NCI-H2107 (cell line): ENCODE data around the gene MLYCD.

Source experiments
- DNase-seq: peaks from one replicate; lab custom pipeline; 2025; lab: John Stamatoyannopoulos, UW

Gene MLYCD

DNA sequence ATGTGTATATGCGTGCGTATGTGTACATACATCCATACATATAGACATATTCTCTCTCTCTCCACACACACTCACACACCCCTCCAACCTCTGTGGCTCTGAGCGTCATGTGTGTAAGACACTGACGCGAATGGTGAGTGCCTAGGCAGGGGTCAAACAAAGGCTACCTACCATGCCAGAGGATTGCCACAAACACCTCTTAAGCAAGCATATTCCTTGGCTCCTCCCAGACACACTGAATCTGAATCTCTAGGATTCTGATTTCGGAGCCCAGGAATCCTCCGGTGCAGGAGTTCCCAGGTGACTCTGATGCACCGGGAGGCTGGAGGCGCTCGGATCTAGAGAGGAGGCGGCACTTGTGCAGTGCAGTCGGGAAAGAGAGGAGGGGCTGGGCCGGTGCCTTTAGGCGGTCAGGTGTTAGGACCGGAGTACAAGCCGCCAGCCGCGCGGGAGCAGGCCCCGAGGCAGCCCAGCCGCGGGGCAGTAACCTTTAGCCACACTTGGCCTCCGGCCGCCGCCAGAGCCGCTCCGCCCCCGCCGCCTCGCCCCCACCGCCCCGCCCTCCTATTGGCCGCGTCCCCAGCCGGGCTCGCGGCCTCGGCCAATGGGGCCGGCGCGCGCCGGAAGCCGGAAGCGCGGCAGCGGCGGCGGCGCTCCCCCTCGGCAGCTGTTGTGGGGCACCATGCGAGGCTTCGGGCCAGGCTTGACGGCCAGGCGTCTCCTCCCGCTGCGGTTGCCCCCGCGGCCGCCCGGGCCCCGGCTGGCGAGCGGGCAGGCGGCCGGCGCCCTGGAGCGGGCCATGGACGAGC lies at the start of gene MLYCD:
MLYCD (plus strand) TSS at position 653 of the 809 bp plus-strand sequence; CDS start at position 683, 30 bp downstream.
- DNase-seq, result peak; percentile 74

DNA sequence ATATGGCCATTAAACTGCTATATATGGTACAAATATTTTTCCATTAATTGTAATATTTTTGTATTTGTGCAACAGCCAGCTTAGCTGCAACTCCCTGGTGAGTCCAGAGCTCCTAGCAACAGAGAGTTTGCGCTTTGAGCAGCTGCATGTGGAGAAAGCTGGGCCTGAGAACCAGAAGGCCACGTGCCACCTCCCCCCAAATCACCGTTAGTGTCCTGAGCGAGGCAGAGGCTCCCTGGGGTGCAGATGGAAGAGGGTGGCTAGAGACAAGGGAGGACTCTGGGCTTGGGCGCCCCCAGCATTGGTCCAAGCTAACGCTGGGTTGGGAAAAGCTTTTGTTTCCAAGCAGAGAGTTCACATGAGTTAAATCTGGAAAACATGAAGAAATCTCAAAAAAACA lies 49.5 kb upstream of the MLYCD start:
- no peak for DNase-seq

DNA sequence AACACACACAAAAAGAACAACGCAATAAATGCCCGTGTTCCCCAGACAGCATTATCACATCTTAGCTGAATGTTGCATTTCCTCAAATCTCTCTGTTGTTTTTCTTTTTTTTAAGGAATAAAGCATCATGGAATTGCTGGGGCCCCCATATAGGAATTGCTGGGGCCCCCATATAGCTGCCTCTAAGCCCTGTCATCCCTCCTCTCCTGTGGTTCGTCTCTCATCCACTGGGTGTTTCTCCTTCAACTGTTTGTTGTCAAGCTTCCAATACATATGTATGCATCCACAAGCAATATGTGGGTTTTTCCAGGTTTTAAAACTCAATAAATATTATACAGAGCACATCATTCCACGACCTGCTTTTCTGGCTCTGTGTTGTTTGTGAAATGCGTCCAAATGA lies 48.0 kb upstream of the MLYCD start:
- no peak for DNase-seq

DNA sequence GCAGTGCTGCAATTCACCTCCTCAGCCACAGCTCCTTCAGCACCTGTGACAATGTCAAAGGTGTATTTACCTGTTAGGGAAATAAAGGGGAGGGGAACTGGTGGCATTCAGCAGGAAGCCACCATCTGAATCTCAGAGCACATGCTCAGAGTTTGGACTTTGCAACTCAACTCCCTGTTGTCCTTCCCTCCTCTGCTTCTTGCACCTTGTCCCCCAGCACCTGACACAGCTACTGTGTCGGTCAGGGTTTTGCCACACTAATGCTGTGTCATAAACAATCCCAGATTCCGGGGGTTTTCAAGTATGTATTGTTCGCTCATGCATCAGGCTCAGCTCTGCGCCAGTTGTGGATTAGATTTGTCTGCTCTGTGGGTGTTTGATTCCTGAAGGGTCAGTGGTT lies 47.4 kb upstream of the MLYCD start:
- no peak for DNase-seq

DNA sequence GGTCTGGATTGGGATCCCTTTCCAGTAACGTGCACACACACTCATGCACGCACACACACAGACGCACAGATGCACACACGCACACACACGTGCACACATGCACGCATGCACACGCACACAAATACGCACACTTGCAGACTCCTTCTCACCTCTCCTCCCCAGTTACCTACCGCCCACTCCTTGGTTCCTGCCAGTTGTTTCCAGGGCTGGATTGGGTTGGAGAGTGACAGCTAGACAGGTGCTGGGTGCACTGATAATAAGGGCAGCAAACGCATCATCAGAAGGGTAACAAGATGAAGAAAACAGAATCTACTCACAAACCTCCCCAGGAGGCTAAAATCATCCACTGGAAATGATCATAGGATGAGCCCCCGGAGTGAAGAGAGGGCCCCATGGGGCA lies 46.1 kb upstream of the MLYCD start:
- no peak for DNase-seq

DNA sequence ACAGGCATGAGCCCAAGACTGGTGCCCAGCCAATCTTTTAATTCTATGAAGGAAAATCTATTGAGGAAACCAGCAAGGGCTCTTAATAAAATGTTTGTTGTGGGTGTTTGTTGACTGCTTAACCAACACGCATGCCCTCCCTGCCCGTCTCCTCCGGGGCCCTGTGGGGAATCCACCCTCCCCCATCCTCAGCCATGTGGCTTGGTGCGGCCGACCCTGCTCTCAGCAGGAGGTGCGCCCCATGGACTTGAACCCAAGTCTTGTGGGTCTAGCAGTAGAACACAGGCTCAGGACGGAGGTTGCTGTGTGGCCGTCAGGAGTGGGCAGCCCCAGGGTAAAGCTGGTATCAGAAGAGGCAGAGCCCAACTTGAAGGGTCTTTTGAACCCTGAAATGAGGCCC lies 45.1 kb upstream of the MLYCD start:
- no peak for DNase-seq

DNA sequence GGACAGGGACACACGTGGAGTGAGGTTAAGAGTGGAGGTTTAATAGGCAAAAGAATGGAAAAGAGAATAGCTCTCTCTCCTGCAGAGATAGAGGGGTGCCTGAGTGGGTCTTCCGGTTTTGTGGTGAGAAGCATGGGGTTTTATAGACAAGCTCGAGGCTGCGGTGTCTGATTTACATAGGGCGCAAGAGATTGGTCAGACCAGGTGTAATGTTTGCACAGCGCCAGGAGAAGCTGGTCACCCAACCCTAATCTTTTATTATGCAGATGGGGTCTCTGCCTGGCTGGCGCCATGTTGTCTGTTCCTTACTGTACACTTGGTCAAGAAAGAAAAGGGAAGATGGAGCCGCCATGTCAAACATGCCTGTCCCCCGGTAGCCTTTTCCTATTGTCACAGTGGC lies 44.5 kb upstream of the MLYCD start:
- DNase-seq, result no peak

DNA sequence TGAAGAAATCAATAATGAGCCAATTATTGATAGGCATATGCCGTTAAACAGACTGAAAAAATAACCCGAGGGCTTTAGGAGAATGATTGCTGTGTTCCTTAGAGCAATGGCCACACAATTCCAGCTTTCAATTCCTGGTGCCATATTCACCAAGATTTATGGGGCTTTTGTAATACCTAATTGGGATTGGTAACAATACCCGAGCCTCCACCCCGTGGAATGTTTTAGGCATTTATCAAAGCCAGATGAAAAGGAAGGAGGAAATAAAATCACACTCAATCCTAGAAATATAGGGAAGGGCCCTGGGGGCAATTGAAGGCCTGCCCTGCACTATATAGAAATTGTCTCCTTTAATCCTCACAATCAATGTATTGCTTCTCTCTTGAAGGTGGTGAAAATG lies 42.1 kb upstream of the MLYCD start:
- no peak for DNase-seq

DNA sequence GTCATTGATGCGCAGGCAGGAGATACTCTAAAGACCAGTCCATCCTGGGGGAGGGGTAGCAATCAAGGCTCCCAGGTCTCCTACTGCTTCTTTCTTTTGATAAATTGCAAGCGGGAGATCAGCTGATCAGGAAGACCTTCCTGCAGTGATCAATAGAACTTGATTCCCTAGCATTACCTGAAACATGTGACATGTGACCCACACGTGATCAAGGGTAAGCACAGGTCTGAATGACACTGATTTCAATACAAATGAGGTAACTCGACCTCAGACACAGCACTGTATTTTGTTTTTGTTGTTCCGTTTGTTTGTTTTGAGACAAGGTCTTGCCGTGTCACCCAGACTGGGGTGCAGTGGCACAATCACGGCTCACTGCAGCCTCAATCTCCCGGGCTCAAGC lies 39.6 kb upstream of the MLYCD start:
- no peak for DNase-seq

DNA sequence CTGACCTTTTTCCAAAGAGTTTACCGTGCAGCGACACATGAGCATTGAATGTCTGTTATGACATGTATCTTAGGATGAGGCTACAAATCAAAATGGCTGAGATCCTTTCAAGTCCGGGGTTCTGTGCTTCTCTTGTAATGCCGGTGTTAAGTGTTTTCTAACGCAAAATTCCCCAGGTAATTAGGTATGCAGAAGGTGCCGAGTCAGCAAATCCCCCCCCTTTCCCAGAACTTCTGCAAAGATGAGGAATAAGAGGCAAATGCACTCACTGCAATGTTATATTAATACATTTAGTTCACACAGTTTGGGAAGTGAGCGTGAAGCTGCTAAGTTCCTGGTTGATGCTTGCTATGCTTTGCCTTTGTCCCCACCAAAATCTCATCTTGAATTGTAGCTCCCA lies 36.3 kb upstream of the MLYCD start:
- no peak for DNase-seq

DNA sequence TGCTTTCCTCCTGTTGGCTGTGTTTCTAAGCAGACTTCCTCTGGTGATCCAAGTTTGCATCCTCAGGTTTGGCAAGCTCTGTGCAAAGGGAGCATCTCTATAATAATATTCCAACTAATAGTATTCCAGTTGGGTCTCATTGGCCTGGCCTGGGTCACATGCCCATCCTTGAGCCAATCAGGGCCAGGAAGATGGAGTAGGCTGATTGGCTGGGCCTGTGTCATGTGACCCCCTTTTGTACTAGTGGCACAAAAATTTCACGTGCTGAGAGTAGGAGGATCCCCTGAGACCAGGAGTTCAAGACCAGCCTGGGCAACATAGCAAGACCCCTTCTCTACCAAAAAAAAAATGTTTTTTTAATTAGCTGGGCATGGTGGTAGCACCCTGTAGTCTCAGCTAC lies 35.2 kb upstream of the MLYCD start:
- DNase-seq, result no peak

DNA sequence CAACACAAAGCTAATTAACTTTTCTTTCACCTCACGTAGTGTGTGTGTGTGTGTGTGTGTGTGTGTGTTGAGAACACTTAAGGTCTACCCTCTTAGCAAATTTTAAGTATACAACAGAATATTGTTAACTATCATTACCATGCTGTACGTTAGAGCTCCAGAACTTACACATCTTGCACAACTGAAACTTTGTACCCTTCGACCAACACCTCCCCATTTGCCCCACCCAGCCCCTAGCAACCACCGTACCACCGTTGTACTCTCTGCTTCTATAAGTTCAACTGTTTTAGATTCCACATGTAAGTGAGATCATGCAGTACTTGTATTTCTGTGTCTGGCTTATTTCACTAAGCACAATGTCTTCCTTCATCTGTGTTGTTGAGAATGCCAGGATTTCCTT lies 28.1 kb upstream of the MLYCD start:
- no peak for DNase-seq

DNA sequence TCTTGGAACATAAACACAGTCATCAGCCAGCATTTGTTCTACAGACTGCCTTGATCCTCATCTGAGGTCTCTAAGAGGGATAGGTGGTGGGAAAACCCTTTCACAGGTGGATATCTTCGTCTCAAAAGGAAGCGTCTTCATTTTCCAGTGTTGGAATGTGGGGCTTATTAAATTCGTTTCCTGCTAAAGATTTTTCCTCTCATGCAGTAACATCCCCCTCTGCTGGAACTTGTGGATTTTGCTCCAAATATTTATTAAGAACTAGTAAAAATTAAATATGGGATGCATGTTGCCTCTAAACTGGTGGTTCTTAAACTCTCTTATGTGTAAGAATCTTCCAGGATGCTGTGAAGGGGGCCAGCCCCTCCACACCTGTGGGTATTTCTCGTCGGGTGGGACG lies 20.1 kb upstream of the MLYCD start:
- DNase-seq, result peak; percentile 19

DNA sequence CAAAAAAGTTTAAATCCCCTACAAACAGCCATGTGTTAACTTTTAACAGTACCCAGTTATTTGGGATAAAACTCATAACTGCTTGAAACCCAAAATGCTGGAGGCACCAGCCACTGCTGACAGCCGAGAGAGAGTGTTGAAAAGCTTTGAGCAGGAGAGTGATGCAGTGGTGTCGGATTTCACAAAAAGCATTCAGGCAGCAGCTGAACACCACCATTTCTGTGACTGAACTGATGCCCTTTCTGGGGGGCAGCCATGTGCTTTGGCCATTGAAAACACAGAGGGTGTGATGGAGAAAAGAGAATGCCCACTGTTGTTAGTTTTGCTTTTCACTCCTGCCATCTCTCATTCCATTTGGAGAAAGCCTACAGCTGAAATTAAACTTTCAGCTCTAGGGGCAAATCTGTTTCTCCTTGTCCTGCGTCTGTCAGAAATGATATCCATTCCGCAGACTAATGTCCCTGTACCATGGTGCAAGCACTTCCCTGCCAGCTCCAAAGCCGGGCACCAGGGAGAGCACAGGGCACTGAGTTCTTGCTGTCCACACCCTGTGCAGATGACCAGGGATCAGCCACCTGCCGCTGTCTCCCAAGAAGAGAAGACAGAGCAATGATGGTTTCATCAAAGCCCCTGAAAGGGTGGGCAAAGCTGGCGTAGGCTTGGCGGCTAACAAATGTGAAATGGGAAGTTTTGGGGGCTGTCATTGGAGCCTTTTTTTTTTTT lies 16.6 kb upstream of the MLYCD start:
- DNase-seq, result no peak

DNA sequence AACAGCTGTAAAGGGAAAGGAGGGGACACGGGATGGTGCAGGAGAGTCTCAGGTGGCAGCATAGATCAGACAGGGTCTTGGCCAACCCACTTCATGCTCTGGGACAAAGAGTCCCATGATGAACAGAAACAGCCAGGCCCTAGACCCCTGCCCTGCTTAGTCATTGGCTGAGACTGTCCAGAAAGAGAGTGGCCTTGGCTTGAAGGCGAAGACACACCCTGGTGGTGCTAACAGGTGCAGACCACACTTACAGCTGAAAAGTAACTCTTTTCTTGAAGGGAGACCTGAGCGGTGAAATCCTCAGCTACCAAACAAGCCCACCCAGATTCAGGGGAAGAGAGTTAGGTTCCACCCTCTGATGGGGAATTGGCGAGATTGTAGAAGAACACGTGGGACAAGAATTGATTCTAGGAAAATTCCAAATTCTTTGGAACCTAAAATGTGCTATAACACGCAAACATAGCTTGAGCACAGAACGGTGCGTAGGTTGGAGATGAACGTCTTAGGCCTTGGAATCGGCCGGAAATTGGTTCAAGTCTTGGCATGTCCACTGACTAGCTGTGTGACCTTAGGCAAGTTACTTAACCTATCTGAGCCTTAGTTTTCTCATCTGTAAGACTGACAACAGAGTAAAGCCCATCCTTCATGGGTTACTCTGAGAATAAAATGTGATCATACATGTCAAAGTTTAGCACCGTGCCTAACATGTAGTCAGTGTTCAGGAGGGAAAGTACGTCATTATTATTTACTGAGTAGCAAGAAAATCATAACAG lies 12.5 kb upstream of the MLYCD start:
- DNase-seq, result no peak

DNA sequence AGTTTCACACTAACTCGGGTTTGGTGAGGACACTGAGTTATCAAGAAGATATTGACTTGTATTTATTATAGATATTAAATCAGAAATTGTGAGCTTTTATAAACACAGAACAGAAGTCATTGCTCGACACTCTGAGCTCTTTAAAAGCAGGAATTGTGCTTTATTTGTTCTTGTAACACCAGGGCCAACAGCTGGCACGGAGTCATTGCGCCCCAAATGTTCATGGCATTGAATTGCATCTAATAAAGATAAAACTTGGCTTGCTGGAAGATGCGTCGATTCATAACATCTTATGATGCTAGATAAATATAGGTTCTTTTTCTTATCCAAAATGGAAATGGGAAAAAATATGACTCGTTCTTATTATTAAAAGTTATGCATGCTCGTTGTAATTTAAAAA lies 11.8 kb upstream of the MLYCD start:
- DNase-seq, result no peak

DNA sequence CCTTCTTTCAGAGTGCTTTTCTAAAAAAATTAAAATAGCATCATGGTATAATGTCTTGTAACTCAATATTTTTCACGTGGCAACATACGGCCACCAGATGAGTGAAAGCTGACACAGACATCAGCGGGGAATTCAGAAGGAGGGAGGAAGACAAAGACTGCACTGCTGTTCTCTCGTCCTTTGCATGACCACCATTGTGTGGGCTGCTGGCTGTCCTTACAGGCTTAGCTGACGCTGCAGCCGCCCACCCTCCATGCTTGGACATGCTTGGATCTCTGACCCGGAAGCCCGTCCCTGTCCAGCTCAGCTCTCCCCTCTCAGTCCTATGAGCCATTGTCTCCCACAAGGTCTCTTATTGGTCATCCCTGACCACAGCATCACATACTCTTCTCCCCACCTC lies 11.4 kb upstream of the MLYCD start:
- DNase-seq, result no peak

DNA sequence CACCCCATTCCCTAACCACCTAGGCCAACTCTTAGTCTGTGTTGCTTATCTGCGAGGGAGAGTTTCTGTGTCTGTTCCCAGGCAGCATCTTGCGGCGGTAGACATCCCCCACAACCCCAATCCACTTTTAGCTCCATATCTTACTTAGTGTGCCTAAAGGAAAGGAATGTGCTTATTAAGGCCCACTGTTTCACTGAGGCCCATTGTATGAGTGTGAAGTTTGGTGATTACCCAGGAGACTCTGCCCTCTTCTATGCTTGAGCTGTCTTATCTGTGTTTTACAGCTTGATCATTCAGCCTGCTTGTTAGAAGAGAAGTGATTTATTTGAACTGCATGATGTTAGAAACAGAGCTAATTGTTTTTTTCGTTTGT lies 10.3 kb upstream of the MLYCD start:
- no peak for DNase-seq

DNA sequence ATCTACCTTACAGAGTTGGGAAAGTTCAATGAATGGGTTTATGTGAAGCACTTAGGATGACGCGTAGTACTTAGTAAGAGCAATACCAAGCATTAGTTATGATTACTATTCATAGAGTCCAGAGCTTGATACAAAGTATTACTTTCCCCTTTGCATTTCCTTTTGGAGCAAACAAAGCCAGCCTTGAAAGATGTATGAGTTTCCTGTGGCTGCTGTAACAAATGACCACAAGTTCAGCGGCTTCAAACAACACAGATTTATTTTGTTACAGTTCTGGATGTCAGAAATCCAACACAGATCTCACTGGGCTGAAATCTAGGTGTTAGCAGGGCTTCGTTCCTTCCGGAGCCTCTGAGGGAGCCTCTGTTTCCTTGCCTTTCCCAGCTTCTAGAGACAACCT lies 8.6 kb upstream of the MLYCD start:
- DNase-seq, result no peak

DNA sequence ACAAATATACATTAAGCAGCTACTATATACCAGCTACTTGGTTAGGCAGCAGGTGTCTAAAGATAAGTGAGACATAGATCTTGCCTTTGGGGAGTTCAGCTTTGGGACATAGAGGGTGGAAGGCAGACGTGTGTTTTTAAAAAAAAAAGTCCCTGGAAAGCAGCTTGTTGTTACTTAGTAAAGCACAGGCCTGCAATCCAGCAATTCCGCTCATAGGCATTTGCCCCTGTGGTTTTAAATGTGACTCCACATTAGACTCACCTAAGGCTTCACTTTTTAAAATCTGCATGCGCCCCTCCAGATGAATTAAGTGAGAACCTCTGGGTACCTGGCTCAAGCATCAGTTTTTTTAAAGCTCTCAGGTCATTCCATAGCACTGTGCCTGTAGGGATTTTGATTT lies 7.2 kb upstream of the MLYCD start:
- no peak for DNase-seq

DNA sequence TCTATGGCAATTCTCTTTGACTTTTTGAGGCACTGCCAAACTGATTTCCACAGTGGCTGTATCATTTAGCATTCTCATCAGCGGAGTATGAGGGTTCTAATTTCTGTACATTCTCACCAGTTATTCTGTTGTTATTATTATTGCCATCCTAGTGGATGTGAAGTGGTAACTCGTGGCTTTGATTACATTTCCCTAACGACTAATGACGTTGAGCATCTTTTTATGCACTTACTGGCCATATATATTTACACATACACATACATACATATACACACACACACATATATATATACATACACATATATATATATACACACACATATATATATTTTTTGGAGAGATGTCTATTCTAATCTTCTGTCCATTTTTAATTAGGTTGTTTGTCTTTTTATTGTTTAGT lies 3.7 kb upstream of the MLYCD start:
- no peak for DNase-seq

DNA sequence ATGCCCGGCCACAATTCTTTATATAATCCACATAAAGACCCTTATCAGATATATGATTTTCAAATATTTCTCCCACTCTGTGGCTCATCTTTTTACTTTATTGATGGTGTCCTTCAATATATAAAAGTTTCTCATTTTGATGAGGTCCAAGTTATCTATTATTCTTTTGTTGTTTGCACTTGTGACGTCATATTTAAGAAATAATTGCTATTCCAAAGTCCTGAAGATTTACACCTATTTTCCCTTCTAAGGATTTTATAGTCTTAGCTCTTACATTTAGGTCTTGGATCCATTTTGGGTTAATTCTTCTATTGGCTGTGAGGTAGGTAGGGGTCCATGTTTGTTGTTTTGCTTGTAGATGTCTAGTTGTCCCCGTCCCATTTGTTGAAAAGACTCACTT lies 3.0 kb upstream of the MLYCD start:
- no peak for DNase-seq

DNA sequence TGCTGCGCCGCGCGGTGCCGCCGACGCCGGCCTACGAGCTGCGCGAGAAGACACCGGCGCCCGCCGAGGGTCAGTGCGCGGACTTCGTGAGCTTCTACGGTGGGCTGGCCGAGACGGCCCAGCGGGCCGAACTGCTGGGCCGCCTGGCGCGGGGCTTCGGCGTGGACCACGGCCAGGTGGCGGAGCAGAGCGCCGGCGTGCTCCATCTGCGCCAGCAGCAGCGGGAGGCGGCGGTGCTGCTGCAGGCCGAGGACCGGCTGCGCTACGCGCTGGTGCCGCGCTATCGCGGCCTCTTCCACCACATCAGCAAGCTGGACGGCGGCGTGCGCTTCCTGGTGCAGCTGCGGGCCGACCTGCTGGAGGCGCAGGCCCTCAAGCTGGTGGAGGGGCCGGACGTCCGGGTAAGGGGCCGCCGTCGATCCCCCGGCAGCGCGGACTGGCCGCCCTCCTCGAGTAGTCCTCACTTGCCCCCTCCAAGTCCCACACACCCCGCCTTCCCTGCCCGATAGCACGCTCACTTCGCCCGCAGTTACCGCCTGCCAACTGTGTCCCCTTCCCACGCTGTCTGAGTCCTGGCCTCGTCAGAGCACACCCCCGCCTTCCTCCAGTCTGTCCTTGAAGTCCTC lies 470 bp downstream of the MLYCD start:
- no peak for DNase-seq
